HG03064 (cell line): ENCODE data around the gene HS6ST1.
A peak's percentile ranks its signal among the peaks of the same experiment; 100 is the strongest.
"Not testable (repeated sequence)": the region's sequence is repeated elsewhere in the genome, so short reads cannot be mapped to it uniquely, and the experiment has no call there.

Experiments
- ATAC-seq: cut with Tn5 transposase; IDR thresholded peaks from one replicate; pipeline ENCODE4 v1.9.1; 2021; ENCODE audit warnings: low read depth; ENCODE audit not compliant: unreplicated experiment

Gene HS6ST1

GRCh38 chr2:128322715-128323554 is 4.3 kb upstream of the HS6ST1 start:
- ATAC-seq, result no peak

- peak; percentile 41 for ATAC-seq
Measured at GRCh38 chr2:128321784-128322714, 3.4 kb upstream of the HS6ST1 start.

GRCh38 chr2:128320906-128321771 is 2.5 kb upstream of the HS6ST1 start:
- no peak for ATAC-seq

GRCh38 chr2:128320192-128320905 is 1.7 kb upstream of the HS6ST1 start:
- ATAC-seq, result no peak

- no peak for ATAC-seq
Measured at GRCh38 chr2:128319631-128320191, 1.0 kb upstream of the HS6ST1 start.

GRCh38 chr2:128318245-128318644 is 423 bp downstream of the HS6ST1 start:
- peak; percentile 14 for ATAC-seq

GRCh38 chr2:128317899-128318225 is 806 bp downstream of the HS6ST1 start:
- not testable (repeated sequence) for ATAC-seq

- ATAC-seq, result peak; percentile 46
Measured at GRCh38 chr2:128317181-128317898, 1.3 kb downstream of the HS6ST1 start.

GRCh38 chr2:128316777-128317180 is 1.9 kb downstream of the HS6ST1 start:
- ATAC-seq, result no peak

GRCh38 chr2:128315829-128316776 is 2.6 kb downstream of the HS6ST1 start:
- no peak for ATAC-seq

- ATAC-seq, result no peak
Measured at GRCh38 chr2:128315122-128315828, 3.4 kb downstream of the HS6ST1 start.

GRCh38 chr2:128314348-128315121 is 4.1 kb downstream of the HS6ST1 start:
- ATAC-seq, result no peak

GRCh38 chr2:128313931-128314347 is 4.7 kb downstream of the HS6ST1 start:
- ATAC-seq, result no peak

GRCh38 chr2:128313091-128313836 is 5.4 kb downstream of the HS6ST1 start:
- no peak for ATAC-seq

- ATAC-seq, result no peak
Measured at GRCh38 chr2:128312411-128312810, 6.3 kb downstream of the HS6ST1 start.
